GM12892 (cell line): ENCODE measurements around the gene ADIRF.

Experiments
- DNase-seq: peaks from one replicate; pipeline ENCODE4 v3.0.0; 2011; ENCODE audit not compliant: insufficient read length
- FAIRE-seq: peaks from 2 replicates; lab custom pipeline; 2011; peaks lifted over from hg19 to GRCh38; lab: Jason Lieb, UNC
- POLR2A ChIP-seq: IDR thresholded peaks from 2 replicates; pipeline ENCODE4 v1.6.1; 2011; ENCODE audit warnings: low read depth, low read length, control low read depth
- POLR2AphosphoS5 ChIP-seq: IDR thresholded peaks from 2 replicates; pipeline ENCODE4 v1.6.1; 2011; ENCODE audit warnings: low read depth, low read length, control low read depth
- TAF1 ChIP-seq: IDR thresholded peaks from 2 replicates; pipeline ENCODE4 v1.6.1; 2011; ENCODE audit warnings: low read depth, mild to moderate bottlenecking, control low read depth, low read length, borderline replicate concordance

ADIRF gene

GRCh38 chr10:86958116-86958900, 10.0 kb upstream of the ADIRF start, which contains the start of gene SNCG:
TSS of gene SNCG (plus strand) at chr10:86958599. CDS start at chr10:86958698, 99 bp downstream.
- DNase-seq (no peak), FAIRE-seq (no peak)
- TF ChIP-seq POLR2AphosphoS5 (no peak), POLR2A (no peak), TAF1 (no peak)

DNA sequence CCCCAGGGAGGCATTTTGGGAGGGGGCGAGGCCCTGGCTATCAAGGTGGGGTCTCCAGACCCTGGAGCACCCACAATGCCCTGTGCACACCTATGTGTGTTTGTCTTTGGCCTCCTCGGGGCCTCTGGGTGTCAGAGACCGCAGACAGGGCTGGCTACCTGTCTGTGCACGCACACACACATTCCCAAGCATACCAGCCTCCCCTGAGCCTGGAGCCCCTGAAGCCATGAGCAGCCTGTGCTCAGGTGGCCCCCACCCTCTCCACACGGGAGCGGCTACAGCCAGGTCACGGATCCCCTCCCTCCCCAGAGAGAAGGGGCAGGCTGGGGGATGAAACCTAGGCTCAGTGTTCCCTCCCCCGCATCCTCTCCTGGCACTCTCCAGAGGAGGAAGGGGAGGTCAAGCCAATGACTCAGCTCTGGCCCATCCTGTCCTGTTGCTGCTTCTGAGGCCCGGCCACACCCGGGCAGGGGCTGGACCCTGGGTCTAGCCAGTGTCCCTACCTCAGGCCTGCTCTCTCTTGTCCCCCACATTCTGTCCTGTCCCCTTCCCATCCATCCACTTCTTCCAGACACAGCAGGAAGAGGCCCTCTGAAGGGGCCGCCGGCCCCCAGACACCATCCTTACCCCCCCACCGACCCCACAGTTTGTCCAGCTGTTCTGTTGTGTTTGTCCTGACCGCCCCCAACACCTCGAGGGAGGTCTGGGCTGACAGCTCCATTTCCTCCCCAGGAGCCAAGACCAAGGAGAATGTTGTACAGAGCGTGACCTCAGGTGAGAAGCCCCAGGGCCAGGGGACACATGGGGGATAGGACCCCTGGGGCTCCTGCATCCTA, 9.2 kb upstream of the ADIRF start:
- FAIRE-seq (no peak), DNase-seq (no peak)
- TF ChIP-seq POLR2AphosphoS5 (no peak), TAF1 (no peak), POLR2A (no peak)

DNA sequence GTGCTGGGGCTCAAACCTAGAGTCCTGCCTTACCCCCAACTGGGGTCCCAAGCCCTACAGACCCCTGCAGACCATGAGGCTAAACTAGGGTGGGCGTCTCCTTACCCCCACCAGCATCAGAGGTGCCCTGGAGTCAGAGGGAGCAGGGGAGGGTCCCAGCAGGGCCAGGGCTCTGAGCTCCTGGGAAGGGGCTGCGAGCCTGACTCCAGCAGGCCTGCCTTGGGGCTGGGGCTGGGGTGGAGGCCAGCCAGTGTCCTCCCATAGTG, 8.6 kb upstream of the ADIRF start:
- no peak for FAIRE-seq
- TF ChIP-seq POLR2AphosphoS5 (no peak), POLR2A (no peak), TAF1 (no peak)
- DNase-seq: no peak

GRCh38 chr10:86960003-86960862, 8.0 kb upstream of the ADIRF start:
- TF ChIP-seq TAF1 (no peak), POLR2AphosphoS5 (no peak), POLR2A (no peak)
- DNase-seq (peak; percentile 80), FAIRE-seq (peak; percentile 93)

- FAIRE-seq (no peak), DNase-seq (no peak)
- TF ChIP-seq POLR2AphosphoS5 (no peak), TAF1 (no peak), POLR2A (no peak)
Observed at GRCh38 chr10:86960863-86961434, 7.3 kb upstream of the ADIRF start.

- no peak for TF ChIP-seq POLR2A
- TF ChIP-seq POLR2AphosphoS5: no peak
- no peak for TF ChIP-seq TAF1
- no peak for DNase-seq
- no peak for FAIRE-seq
Observed at GRCh38 chr10:86961481-86962091, 6.7 kb upstream of the ADIRF start.

- TF ChIP-seq POLR2A (no peak), POLR2AphosphoS5 (no peak), TAF1 (no peak)
- no peak for FAIRE-seq
- DNase-seq: no peak
Observed at GRCh38 chr10:86962136-86962980, 5.9 kb upstream of the ADIRF start.

DNA sequence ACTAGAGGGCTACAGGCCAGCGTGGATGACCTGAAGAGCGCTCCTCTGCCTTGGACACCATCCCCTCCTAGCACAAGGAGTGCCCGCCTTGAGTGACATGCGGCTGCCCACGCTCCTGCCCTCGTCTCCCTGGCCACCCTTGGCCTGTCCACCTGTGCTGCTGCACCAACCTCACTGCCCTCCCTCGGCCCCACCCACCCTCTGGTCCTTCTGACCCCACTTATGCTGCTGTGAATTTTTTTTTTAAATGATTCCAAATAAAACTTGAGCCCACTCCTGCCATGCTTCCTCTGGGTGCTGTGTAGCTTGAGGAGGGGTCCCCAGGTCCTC, 5.3 kb upstream of the ADIRF start:
- DNase-seq (no peak), FAIRE-seq (no peak)
- no peak for TF ChIP-seq POLR2AphosphoS5
- no peak for TF ChIP-seq POLR2A
- TF ChIP-seq TAF1: no peak

DNA sequence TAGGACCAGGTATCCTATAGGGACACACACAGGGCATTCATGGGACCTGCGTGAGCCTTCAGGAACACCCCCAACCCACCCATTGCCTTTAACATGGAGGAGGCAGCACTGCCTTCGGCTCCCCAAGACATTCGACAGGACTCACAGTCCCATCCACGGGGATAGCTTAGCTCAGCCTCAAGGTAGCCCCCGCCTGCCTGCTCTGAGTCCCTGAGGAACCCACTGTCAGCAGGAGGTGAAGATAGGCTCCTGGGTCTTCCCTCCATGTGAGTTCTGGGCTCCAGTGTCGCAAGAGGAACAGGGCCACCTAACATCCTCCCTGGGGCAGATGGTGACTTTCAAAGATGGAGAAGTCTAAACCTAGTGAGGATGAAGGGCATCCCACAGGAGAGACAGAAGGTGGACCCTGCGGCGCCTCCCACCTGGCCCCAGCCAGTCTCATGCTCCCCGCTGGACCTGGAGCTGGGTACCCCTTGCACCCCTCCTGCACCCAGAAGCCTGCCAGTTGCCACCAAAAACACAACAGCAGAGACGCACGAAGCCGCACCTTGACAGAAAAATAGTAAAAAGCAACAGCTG, 4.9 kb upstream of the ADIRF start:
- TF ChIP-seq TAF1 (no peak), POLR2AphosphoS5 (no peak), POLR2A (no peak)
- DNase-seq: no peak
- no peak for FAIRE-seq
